ENCODE measurements around the gene ITSN2. TPM values are rescaled to one million over a fixed set of nuclear protein-coding genes. Genes with fewer than 3 reads are reported as not detected.
"Not testable (repeated sequence)": the region's sequence is repeated elsewhere in the genome, so short reads cannot be mapped to it uniquely, and the experiment has no call there.

The ITSN2 gene
- 66.5 TPM for total RNA-seq

GRCh38 chr2:24360050-24360962 lies at the start of gene ITSN2:
ITSN2 (minus strand) TSS chr2:24360536; CDS start chr2:24328082, 32,454 bp downstream.
- ATAC-seq, result peak; percentile 78

GRCh38 chr2:24409171-24409570 lies 48.8 kb upstream of the ITSN2 start:
- no peak for ATAC-seq

GRCh38 chr2:24408704-24409103 lies 48.4 kb upstream of the ITSN2 start:
- ATAC-seq, result not testable (repeated sequence)

- peak; percentile 63 for ATAC-seq
Observed at GRCh38 chr2:24404491-24404921, 44.2 kb upstream of the ITSN2 start.

GRCh38 chr2:24403832-24404212 lies 43.5 kb upstream of the ITSN2 start:
- ATAC-seq, result no peak

GRCh38 chr2:24403168-24403831 lies 43.0 kb upstream of the ITSN2 start:
- ATAC-seq, result no peak

GRCh38 chr2:24402242-24403097 lies 42.1 kb upstream of the ITSN2 start:
- ATAC-seq, result no peak

- no peak for ATAC-seq
Observed at GRCh38 chr2:24400207-24400907, 40.0 kb upstream of the ITSN2 start.

- no peak for ATAC-seq
Observed at GRCh38 chr2:24399434-24400206, 39.3 kb upstream of the ITSN2 start.

- no peak for ATAC-seq
Observed at GRCh38 chr2:24394998-24395397, 34.7 kb upstream of the ITSN2 start.

- no peak for ATAC-seq
Observed at GRCh38 chr2:24392542-24393059, 32.3 kb upstream of the ITSN2 start.

- peak; percentile 35 for ATAC-seq
Observed at GRCh38 chr2:24385366-24385765, 25.0 kb upstream of the ITSN2 start.

GRCh38 chr2:24382363-24383073 lies 22.2 kb upstream of the ITSN2 start:
- ATAC-seq, result peak; percentile 87

GRCh38 chr2:24380820-24381219 lies 20.5 kb upstream of the ITSN2 start:
- peak; percentile 15 for ATAC-seq

GRCh38 chr2:24375349-24376087 lies 15.2 kb upstream of the ITSN2 start:
- ATAC-seq, result no peak

- ATAC-seq, result no peak
Observed at GRCh38 chr2:24374301-24374700, 14.0 kb upstream of the ITSN2 start.

GRCh38 chr2:24372033-24372432 lies 11.7 kb upstream of the ITSN2 start:
- ATAC-seq, result peak; percentile 49

- no peak for ATAC-seq
Observed at GRCh38 chr2:24365826-24366225, 5.5 kb upstream of the ITSN2 start.

GRCh38 chr2:24365051-24365450 lies 4.7 kb upstream of the ITSN2 start:
- ATAC-seq, result peak; percentile 86

GRCh38 chr2:24363301-24363700 lies 3.0 kb upstream of the ITSN2 start:
- ATAC-seq, result no peak
